ENCODE data around the gene STRN4.
"Not testable (repeated sequence)": the region's sequence is repeated elsewhere in the genome, so short reads cannot be mapped to it uniquely, and the experiment has no call there.

STRN4 gene

GRCh38 chr19:46782355-46783019 lies 36.2 kb upstream of the STRN4 start:
- no peak for ATAC-seq (ENCODE audit: low read depth)
- Histone ChIP-seq H3K27me3 (ENCODE audit: insufficient read depth, poor library complexity, severe bottlenecking) (no peaks in the 10 kb centered on the region), H3K9me3 (ENCODE audit: severe bottlenecking) (no peaks in the 10 kb centered on the region), H3K4me1 (ENCODE audit: insufficient read depth, poor library complexity, severe bottlenecking) (peaks cover 29% of the 10 kb centered on the region), H3K27ac (ENCODE audit: poor library complexity, severe bottlenecking) (peak overlapping the region; percentile 98), H3K4me3 (ENCODE audit: severe bottlenecking) (no peak overlapping the region), H3K36me3 (ENCODE audit: low read depth) (peaks cover 96% of the 10 kb centered on the region)
- DNase-seq (ENCODE audit: low spot score) = no peak
- no peak for TF ChIP-seq CTCF (IDR thresholded peaks at IDR 0.05; ENCODE audit: poor library complexity, severe bottlenecking)

GRCh38 chr19:46777956-46778645 lies 31.9 kb upstream of the STRN4 start:
- not testable (repeated sequence) for ATAC-seq (ENCODE audit: low read depth); H3K9me3 ChIP-seq (ENCODE audit: severe bottlenecking); H3K27me3 ChIP-seq (ENCODE audit: insufficient read depth, poor library complexity, severe bottlenecking); H3K4me3 ChIP-seq (ENCODE audit: severe bottlenecking); DNase-seq (ENCODE audit: low spot score); H3K27ac ChIP-seq (ENCODE audit: poor library complexity, severe bottlenecking)
- Histone ChIP-seq H3K4me1 (ENCODE audit: insufficient read depth, poor library complexity, severe bottlenecking) (peaks cover 19% of the 10 kb centered on the region), H3K36me3 (ENCODE audit: low read depth) (peaks cover 85% of the 10 kb centered on the region)

GRCh38 chr19:46776927-46777911 lies 31.0 kb upstream of the STRN4 start:
- DNase-seq (ENCODE audit: low spot score) = no peak
- Histone ChIP-seq H3K27ac (ENCODE audit: poor library complexity, severe bottlenecking) (no peak overlapping the region), H3K27me3 (ENCODE audit: insufficient read depth, poor library complexity, severe bottlenecking) (no peaks in the 10 kb centered on the region), H3K4me3 (ENCODE audit: severe bottlenecking) (no peak overlapping the region), H3K9me3 (ENCODE audit: severe bottlenecking) (no peaks in the 10 kb centered on the region), H3K4me1 (ENCODE audit: insufficient read depth, poor library complexity, severe bottlenecking) (peaks cover 15% of the 10 kb centered on the region), H3K36me3 (ENCODE audit: low read depth) (peaks cover 76% of the 10 kb centered on the region)
- peak; percentile 20; the same call in 1 of the 3 replicates for ATAC-seq (ENCODE audit: low read depth)
- no peak for TF ChIP-seq CTCF (IDR thresholded peaks at IDR 0.05; ENCODE audit: poor library complexity, severe bottlenecking)

GRCh38 chr19:46775642-46776258 lies 29.5 kb upstream of the STRN4 start:
- H3K4me3 ChIP-seq (ENCODE audit: severe bottlenecking) = no peak overlapping the region
- H3K27ac ChIP-seq (ENCODE audit: poor library complexity, severe bottlenecking) = no peak overlapping the region
- ATAC-seq (ENCODE audit: low read depth) (no peak), DNase-seq (ENCODE audit: low spot score) (no peak)
- H3K9me3 ChIP-seq (ENCODE audit: severe bottlenecking) = no peaks in the 10 kb centered on the region
- TF ChIP-seq CTCF (IDR thresholded peaks at IDR 0.05; ENCODE audit: poor library complexity, severe bottlenecking) = no peak
- H3K27me3 ChIP-seq (ENCODE audit: insufficient read depth, poor library complexity, severe bottlenecking) = no peaks in the 10 kb centered on the region
- H3K4me1 ChIP-seq (ENCODE audit: insufficient read depth, poor library complexity, severe bottlenecking) = peaks cover 9% of the 10 kb centered on the region
- peaks cover 62% of the 10 kb centered on the region for H3K36me3 ChIP-seq (ENCODE audit: low read depth)

GRCh38 chr19:46773018-46773399 lies 26.8 kb upstream of the STRN4 start:
- Histone ChIP-seq H3K4me1 (ENCODE audit: insufficient read depth, poor library complexity, severe bottlenecking) (peaks cover 8% of the 10 kb centered on the region), H3K9me3 (ENCODE audit: severe bottlenecking) (no peaks in the 10 kb centered on the region), H3K36me3 (ENCODE audit: low read depth) (peaks cover 35% of the 10 kb centered on the region), H3K4me3 (ENCODE audit: severe bottlenecking) (no peak overlapping the region), H3K27ac (ENCODE audit: poor library complexity, severe bottlenecking) (no peak overlapping the region), H3K27me3 (ENCODE audit: insufficient read depth, poor library complexity, severe bottlenecking) (no peaks in the 10 kb centered on the region)
- no peak for TF ChIP-seq CTCF (IDR thresholded peaks at IDR 0.05; ENCODE audit: poor library complexity, severe bottlenecking)
- DNase-seq (ENCODE audit: low spot score) = no peak
- no peak for ATAC-seq (ENCODE audit: low read depth)
